SJSA1 (cell line): ENCODE data around the gene TSTD2. TPM values are rescaled to one million over a fixed set of nuclear protein-coding genes. Genes with fewer than 3 reads are reported as not detected.
"Not testable (repeated sequence)": the region's sequence is repeated elsewhere in the genome, so short reads cannot be mapped to it uniquely, and the experiment has no call there.

Source experiments
- DNase-seq, 2 experiments: peaks; one replicate each; pipeline ENCODE4 v3.0.0-alpha.2; 2015 to 2020; ENCODE audit warnings: low spot score in 2 of 2, low read depth in 1 of 2
- H3K27ac ChIP-seq: fragments of 250-450 bp; sonication (Bioruptor Pico); 2 replicates; pipeline ENCODE4 v1.5.1; 2020; ENCODE audit warnings: mild to moderate bottlenecking, moderate library complexity
- H3K27me3 ChIP-seq: fragments of 250-450 bp; sonication (Bioruptor Pico); replicated peaks from 2 replicates; pipeline ENCODE4 v1.5.1; 2020; ENCODE audit warnings: mild to moderate bottlenecking, moderate library complexity
- H3K36me3 ChIP-seq: fragments of 250-450 bp; sonication (Bioruptor Pico); 2 replicates; pipeline ENCODE4 v1.5.1; 2020; ENCODE audit warnings: mild to moderate bottlenecking
- H3K4me1 ChIP-seq: fragments of 250-450 bp; sonication (Bioruptor Pico); replicated peaks from 2 replicates; pipeline ENCODE4 v1.6.1; 2021; ENCODE audit warnings: mild to moderate bottlenecking
- H3K4me3 ChIP-seq: fragments of 250-450 bp; sonication (Bioruptor Pico); 2 replicates; pipeline ENCODE4 v1.5.1; 2020; ENCODE audit warnings: mild to moderate bottlenecking
- H3K9me3 ChIP-seq: fragments of 250-450 bp; sonication (Bioruptor Pico); replicated peaks from 2 replicates; pipeline ENCODE4 v1.5.1; 2020; ENCODE audit warnings: mild to moderate bottlenecking
- total RNA-seq: library from RNA; depleted of rRNA; stranded (reverse); fragments of >200 nt; shearing (Covaris generic); gene quantifications from 2 replicates; pipeline ENCODE4 v1.2.3, GENCODE V29; 2014

The TSTD2 gene
- total RNA-seq, 1 experiment from 2014 or later, result 11.9 TPM

DNA sequence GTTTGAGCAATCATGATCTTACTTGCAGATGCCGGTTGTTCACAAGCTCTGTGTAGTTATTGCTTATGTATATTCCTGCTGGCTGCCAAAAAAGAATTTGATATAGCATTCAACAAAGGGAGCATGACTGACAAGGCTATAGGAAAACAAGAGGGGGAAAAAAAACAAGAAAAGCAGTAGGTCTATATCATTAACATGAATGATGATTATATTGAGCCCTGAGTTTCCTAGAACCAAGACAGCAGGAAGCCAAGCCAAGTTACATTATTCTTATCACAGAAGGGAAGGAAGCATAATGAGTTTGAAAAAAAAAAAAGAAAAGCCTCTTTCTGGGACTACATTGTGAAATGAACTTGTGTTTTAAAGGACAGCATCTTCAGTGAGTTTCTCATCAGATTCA is 41.0 kb downstream of the TSTD2 start:
- no peaks in the 10 kb centered on the region for H3K9me3 ChIP-seq
- no peaks in the 10 kb centered on the region for H3K4me1 ChIP-seq
- H3K4me3 ChIP-seq, result no peak overlapping the region
- no peak for DNase-seq
- no peak overlapping the region for H3K27ac ChIP-seq
- H3K36me3 ChIP-seq, result no peaks in the 10 kb centered on the region
- H3K27me3 ChIP-seq, result no peaks in the 10 kb centered on the region; the same call in 1 of the 2 replicates

DNA sequence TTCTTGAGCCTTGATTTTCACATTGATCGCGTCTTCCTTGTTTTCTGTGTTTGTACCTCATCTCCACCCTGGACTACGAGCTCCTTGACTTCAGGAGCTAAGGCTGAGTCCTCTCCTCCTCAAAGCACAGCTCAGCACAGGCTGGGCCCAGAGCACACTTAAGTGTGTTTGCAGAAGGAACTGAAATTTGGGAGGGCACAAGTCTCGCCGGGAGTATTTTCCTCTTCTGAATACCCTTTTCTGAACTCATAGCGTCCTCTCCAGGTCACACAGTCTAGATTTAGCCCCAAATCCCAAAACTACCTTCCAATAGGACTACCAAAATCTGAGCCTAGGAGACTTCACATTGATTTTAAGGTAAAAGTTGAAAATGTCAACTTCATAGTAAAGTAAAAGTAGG is 41.6 kb downstream of the TSTD2 start:
- H3K4me1 ChIP-seq, result no peaks in the 10 kb centered on the region
- no peak for DNase-seq
- H3K27me3 ChIP-seq, result no peaks in the 10 kb centered on the region; the same call in 1 of the 2 replicates
- no peak overlapping the region for H3K27ac ChIP-seq
- H3K9me3 ChIP-seq, result no peaks in the 10 kb centered on the region
- no peaks in the 10 kb centered on the region for H3K36me3 ChIP-seq
- no peak overlapping the region for H3K4me3 ChIP-seq

DNA sequence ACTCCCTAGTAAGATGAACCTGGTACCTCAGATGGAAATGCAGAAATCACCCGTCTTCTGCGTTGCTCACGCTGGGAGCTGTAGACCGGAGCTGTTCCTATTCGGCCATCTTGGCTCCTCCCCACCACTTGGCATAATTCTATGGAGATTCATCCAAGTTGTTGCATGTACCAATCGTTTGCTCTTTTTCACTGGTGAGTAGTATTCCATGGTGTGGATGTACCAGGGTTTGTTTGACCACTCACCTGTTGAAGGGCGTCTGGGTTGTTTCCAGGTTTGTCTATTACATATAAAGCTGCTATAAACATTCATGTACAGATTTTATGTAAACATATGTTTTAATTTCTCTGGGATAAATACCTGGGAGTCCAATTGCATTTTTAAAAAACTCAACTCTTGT is 46.3 kb downstream of the TSTD2 start:
- not testable (repeated sequence) for DNase-seq, H3K27me3 ChIP-seq, H3K36me3 ChIP-seq, H3K4me3 ChIP-seq, H3K27ac ChIP-seq, H3K4me1 ChIP-seq, H3K9me3 ChIP-seq

DNA sequence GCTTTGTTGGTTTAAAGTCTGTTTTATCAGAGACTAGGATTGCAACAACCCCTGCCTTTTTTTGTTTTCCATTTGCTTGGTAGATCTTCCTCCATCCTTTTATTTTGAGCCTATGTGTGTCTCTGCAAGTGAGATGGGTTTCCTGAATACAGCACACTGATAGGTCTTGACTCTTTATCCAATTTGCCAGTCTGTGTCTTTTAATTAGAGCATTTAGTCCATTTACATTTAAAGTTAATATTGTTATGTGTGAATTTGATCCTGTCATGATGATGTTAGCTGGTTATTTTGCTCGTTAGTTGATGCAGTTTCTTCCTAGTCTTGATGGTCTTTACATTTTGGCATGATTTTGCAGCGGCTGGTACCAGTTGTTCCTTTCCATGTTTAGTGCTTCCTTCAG is 48.4 kb downstream of the TSTD2 start:
- H3K9me3 ChIP-seq, DNase-seq, H3K27ac ChIP-seq, H3K36me3 ChIP-seq, H3K4me3 ChIP-seq, H3K27me3 ChIP-seq, H3K4me1 ChIP-seq: not testable (repeated sequence)

DNA sequence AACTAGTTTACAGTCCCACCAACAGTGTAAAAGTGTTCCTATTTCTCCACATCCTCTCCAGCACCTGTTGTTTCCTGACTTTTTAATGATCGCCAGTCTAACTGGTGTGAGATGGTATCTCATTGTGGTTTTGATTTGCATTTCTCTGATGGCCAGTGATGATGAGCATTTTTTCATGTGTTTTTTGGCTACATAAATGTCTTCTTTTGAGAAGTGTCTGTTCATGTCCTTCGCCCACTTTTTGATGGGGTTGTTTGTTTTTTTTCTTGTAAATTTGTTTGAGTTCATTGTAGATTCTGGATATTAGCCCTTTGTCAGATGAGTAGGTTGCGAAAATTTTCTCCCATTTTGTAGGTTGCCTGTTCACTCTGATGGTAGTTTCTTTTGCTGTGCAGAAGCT is 51.6 kb downstream of the TSTD2 start:
- H3K9me3 ChIP-seq, H3K36me3 ChIP-seq, H3K4me1 ChIP-seq, H3K4me3 ChIP-seq, H3K27ac ChIP-seq, H3K27me3 ChIP-seq, DNase-seq: not testable (repeated sequence)

GRCh38 chr9:97579914-97580313 is 53.3 kb downstream of the TSTD2 start:
- H3K36me3 ChIP-seq, result no peaks in the 10 kb centered on the region
- no peaks in the 10 kb centered on the region for H3K9me3 ChIP-seq
- no peak overlapping the region for H3K4me3 ChIP-seq
- no peak for DNase-seq
- H3K27ac ChIP-seq, result no peak overlapping the region
- no peaks in the 10 kb centered on the region for H3K27me3 ChIP-seq
- no peaks in the 10 kb centered on the region for H3K4me1 ChIP-seq

GRCh38 chr9:97578846-97579245 is 54.3 kb downstream of the TSTD2 start:
- no peak for DNase-seq
- Histone ChIP-seq H3K36me3 (no peaks in the 10 kb centered on the region), H3K27ac (no peak overlapping the region), H3K9me3 (no peaks in the 10 kb centered on the region), H3K4me1 (no peaks in the 10 kb centered on the region), H3K27me3 (no peaks in the 10 kb centered on the region), H3K4me3 (no peak overlapping the region)

- no peaks in the 10 kb centered on the region for H3K9me3 ChIP-seq
- H3K4me1 ChIP-seq, result no peaks in the 10 kb centered on the region
- no peak overlapping the region for H3K4me3 ChIP-seq
- H3K27ac ChIP-seq, result no peak overlapping the region
- H3K27me3 ChIP-seq, result no peaks in the 10 kb centered on the region
- no peaks in the 10 kb centered on the region for H3K36me3 ChIP-seq
- no peak for DNase-seq
Measured at GRCh38 chr9:97577051-97577450, 56.1 kb downstream of the TSTD2 start.

DNA sequence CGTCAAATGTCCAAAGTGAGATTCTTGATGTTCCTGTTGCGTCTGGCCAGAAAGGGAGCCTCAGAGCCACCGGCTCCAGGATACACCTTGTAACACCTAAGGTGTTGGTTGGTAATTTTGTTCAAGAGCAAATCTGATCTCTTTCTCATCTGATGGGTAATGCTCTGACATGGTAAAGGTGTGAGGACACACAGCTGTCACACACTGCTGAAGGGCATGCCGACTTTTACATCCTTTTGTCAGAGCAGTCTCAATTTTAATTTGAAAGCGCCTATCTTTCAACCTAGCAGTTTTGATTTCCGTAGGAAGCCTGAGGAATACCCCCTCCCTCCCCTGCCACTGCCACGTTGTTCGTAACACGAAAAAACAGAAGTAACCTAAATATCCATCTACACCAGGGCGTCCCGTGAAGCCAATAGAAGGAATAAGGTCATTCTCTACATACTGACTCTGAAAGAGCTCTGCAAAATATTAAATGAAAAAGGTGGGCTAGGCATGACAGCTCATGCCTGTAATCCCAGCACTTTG is 57.4 kb downstream of the TSTD2 start:
- H3K27ac ChIP-seq, result no peak overlapping the region
- H3K9me3 ChIP-seq, result no peaks in the 10 kb centered on the region
- H3K4me1 ChIP-seq, result no peaks in the 10 kb centered on the region
- H3K4me3 ChIP-seq, result no peak overlapping the region
- no peaks in the 10 kb centered on the region for H3K36me3 ChIP-seq
- no peaks in the 10 kb centered on the region for H3K27me3 ChIP-seq
- DNase-seq, result no peak

DNA sequence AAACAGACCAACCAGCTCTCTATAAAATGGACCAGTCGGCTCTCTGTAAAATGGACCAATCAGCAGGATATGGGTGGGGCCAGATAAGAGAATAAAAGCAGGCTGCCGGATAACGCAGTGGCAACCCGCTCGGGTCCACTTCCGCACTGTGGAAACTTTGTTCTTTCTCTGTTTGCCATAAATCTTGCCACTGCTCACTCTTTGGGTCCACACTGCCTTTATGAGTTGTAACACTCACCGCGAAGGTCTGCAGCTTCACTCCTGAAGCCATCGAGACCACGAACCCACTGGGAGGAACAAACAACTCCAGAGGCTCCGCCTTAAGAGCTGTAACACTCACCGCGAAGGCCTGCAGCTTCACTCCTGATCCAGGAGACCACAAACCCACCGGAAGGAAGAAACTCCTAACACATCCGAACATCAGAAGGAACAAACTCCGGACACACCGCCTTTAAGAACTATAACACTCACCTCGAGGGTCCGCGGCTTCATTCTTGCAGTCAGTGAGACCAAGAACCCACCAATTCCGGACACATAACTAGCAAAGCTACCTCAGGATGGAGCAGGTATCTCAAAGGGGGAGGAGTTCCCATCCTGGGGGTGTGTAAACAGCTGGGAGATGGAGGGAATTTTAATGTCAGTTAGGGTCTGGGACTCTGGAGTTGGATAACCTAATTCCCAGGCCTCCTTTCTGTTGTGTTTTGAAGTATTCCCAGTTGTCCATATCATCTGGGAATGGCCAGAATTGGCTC is 58.1 kb downstream of the TSTD2 start:
- DNase-seq, H3K4me3 ChIP-seq, H3K4me1 ChIP-seq, H3K9me3 ChIP-seq, H3K27me3 ChIP-seq, H3K36me3 ChIP-seq, H3K27ac ChIP-seq: not testable (repeated sequence)

DNA sequence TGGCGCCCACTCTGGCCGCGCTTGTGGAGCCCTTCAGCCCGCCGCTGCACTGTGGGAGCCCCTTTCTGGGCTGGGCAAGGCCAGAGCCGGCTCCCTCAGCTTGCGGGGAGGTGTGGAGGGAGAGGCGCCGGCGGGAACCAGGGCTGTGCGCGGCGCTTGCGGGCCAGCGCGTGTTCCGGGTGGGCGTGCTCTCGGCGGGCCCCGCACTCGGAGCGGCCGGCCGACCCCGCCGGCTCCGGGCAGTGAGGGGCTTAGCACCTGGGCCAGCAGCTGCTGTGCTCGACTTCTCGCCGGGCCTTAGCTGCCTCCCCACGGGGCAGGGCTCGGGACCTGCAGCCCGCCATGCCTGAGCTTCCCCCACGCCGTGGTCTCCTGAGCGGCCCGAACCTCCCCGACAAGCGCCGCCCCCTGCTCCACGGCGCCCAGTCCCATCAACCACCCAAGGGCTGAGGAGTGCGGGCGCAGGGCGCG is 59.0 kb downstream of the TSTD2 start:
- not testable (repeated sequence) for H3K27ac ChIP-seq, H3K27me3 ChIP-seq, DNase-seq, H3K4me3 ChIP-seq, H3K9me3 ChIP-seq, H3K36me3 ChIP-seq, H3K4me1 ChIP-seq

DNA sequence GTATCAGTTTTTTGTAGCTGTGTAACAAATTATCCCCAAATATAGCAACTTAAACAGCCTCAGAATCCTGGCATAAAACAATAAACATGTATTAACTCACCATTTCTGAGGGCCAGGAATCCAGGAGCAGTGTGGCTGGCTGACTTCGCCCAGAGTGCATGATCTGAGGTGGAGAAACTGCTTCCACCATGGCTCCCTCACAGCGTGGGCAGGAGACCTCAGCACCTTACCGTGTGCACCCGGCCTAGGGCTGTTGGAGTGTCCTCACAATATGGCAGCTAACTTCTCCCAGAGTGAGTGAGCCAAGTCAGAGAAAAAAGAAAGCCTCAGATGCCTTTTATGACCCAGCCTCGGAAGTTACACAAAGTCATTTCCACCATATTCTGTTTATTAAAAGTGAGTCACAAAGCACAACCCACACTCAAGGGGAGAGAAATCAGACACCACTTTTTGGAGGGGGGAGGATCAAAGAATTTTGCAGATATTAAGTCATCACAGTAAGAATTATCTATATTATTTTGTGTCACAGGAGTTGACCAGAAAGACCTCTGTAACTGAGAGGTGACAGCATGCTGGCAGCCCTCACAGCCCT is 59.6 kb downstream of the TSTD2 start:
- Histone ChIP-seq H3K4me3 (no peak overlapping the region), H3K27me3 (no peaks in the 10 kb centered on the region), H3K27ac (no peak overlapping the region), H3K4me1 (no peaks in the 10 kb centered on the region), H3K36me3 (no peaks in the 10 kb centered on the region), H3K9me3 (no peaks in the 10 kb centered on the region)
- no peak for DNase-seq

- H3K9me3 ChIP-seq, result no peaks in the 10 kb centered on the region
- no peak overlapping the region for H3K27ac ChIP-seq
- DNase-seq, result no peak
- no peaks in the 10 kb centered on the region for H3K4me1 ChIP-seq
- no peaks in the 10 kb centered on the region for H3K27me3 ChIP-seq
- no peak overlapping the region for H3K4me3 ChIP-seq
- H3K36me3 ChIP-seq, result no peaks in the 10 kb centered on the region
Measured at GRCh38 chr9:97572892-97573365, 60.2 kb downstream of the TSTD2 start.

DNA sequence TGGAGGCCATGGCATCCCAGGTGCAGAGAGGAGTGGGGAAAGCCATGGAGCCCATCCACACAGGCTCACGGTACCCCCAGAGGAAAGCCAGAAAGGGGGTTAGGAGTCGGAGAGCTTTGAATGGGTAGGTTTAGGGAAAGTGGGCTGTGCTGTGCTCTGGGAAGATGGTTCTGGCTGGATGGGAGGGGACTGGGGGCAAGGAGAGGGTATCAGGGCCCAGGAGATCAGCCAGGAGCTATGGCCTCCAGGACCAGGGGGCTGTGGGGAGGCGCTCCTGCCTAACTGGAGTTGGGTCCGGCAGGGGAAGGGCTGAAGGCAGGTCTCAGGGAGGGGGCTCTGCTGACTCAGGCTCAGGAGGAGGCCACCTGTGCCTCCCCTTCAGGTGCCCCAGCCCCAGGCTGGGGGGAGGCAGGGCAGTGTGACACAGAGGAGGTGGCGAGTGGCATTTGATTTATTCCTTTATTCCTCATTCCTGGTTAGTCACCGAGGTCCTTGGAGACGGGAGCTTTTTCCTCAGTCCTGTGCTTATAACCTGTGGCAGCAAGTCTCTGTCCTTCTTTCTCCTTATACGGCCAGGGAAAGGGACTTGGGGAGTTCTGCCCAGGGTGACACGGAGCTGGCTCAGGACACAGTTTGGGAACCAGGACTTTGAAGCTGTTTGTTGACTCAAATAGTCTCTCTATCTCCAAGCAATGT is 60.8 kb downstream of the TSTD2 start:
- Histone ChIP-seq H3K4me1 (no peaks in the 10 kb centered on the region), H3K27ac (no peak overlapping the region), H3K4me3 (no peak overlapping the region), H3K27me3 (no peaks in the 10 kb centered on the region), H3K9me3 (no peaks in the 10 kb centered on the region), H3K36me3 (no peaks in the 10 kb centered on the region)
- no peak for DNase-seq
